Chondrocyte (in vitro differentiated cells): ENCODE results near the gene NHLRC1. TPM values are rescaled to one million over a fixed set of nuclear protein-coding genes. Genes with fewer than 3 reads are reported as not detected.

ENCODE experiments used
- DNase-seq: peaks from one replicate; pipeline ENCODE4 v3.0.0; 2021; ENCODE audit warnings: mixed read lengths, low spot score
- H3K27ac Mint-ChIP-seq: one replicate; pipeline ENCODE4 v1.8.0; 2021; ENCODE audit warnings: mild to moderate bottlenecking, moderate library complexity, mixed read lengths; ENCODE audit not compliant: unreplicated experiment
- H3K27me3 Mint-ChIP-seq: 2 replicates; pipeline ENCODE4 v1.8.0; 2021; ENCODE audit warnings: low read depth, mixed read lengths
- H3K36me3 Mint-ChIP-seq: 2 replicates; pipeline ENCODE4 v1.8.0; 2021; ENCODE audit warnings: low read depth, mixed read lengths
- H3K4me1 Mint-ChIP-seq: 2 replicates; pipeline ENCODE4 v1.8.0; 2021; ENCODE audit warnings: low read depth, mild to moderate bottlenecking, mixed read lengths
- H3K4me3 Mint-ChIP-seq: one replicate; pipeline ENCODE4 v1.8.0; 2021; ENCODE audit warnings: mild to moderate bottlenecking, moderate library complexity, mixed read lengths; ENCODE audit not compliant: unreplicated experiment
- H3K9me3 Mint-ChIP-seq: 2 replicates; pipeline ENCODE4 v1.8.0; 2021; ENCODE audit warnings: low read depth, mixed read lengths
- CTCF ChIP-seq: fragments of 200-600 bp; sonication (generic); IDR thresholded peaks from 2 replicates; pipeline ENCODE4 v1.5.0; 2021; ENCODE audit warnings: antibody characterized with exemption, mild to moderate bottlenecking, moderate library complexity
- total RNA-seq: library from RNA; stranded (reverse); gene quantifications from 3 replicates; pipeline ENCODE4 v1.2.1, GENCODE V29; 2021

NHLRC1 gene
- total RNA-seq, 1 donor from 2014 or later, result 1.1 TPM

GRCh38 chr6:18076231-18076630, 46.2 kb downstream of the NHLRC1 start:
- no peak for TF ChIP-seq CTCF
- H3K36me3 Mint-ChIP-seq, result no peaks in the 10 kb centered on the region

GRCh38 chr6:18072841-18073240, 49.6 kb downstream of the NHLRC1 start:
- peaks cover 3% of the 10 kb centered on the region for H3K4me1 Mint-ChIP-seq
- H3K27me3 Mint-ChIP-seq, result no peaks in the 10 kb centered on the region
- DNase-seq, result no peak
- H3K4me3 Mint-ChIP-seq, result no peak overlapping the region
- H3K36me3 Mint-ChIP-seq, result no peaks in the 10 kb centered on the region
- peaks cover 12% of the 10 kb centered on the region for H3K9me3 Mint-ChIP-seq
- no peak for TF ChIP-seq CTCF
- no peak overlapping the region for H3K27ac Mint-ChIP-seq

More at GRCh38 chr6:18076231-18076630, 46.2 kb downstream of the NHLRC1 start:
- Mint-ChIP-seq H3K4me1 (peaks cover 2% of the 10 kb centered on the region), H3K9me3 (peaks cover 12% of the 10 kb centered on the region), H3K4me3 (no peak overlapping the region), H3K27me3 (no peaks in the 10 kb centered on the region), H3K27ac (no peak overlapping the region)
- no peak for DNase-seq

- H3K4me1 Mint-ChIP-seq, result peaks cover 3% of the 10 kb centered on the region
- no peak for TF ChIP-seq CTCF
Observed at GRCh38 chr6:18070486-18070885, 52.0 kb downstream of the NHLRC1 start.

More at GRCh38 chr6:18070486-18070885, 52.0 kb downstream of the NHLRC1 start:
- no peak overlapping the region for H3K4me3 Mint-ChIP-seq
- peaks cover 11% of the 10 kb centered on the region for H3K9me3 Mint-ChIP-seq
- no peak for DNase-seq
- no peaks in the 10 kb centered on the region for H3K36me3 Mint-ChIP-seq
- no peak overlapping the region for H3K27ac Mint-ChIP-seq
- H3K27me3 Mint-ChIP-seq, result no peaks in the 10 kb centered on the region

Other genes starting within 250 kb of the NHLRC1 start
- 39.5 to 51.9 TPM (median 49.7 TPM) in 3 replicates for gene KIF13A, start 135.0 kb downstream of the NHLRC1 start, total RNA-seq
- gene TPMT, start 32.4 kb upstream of the NHLRC1 start, total RNA-seq, result 6.7 to 7.3 TPM (median 6.9 TPM) in 3 replicates
- gene KDM1B, start 32.7 kb upstream of the NHLRC1 start, total RNA-seq, result 12.4 to 13.7 TPM (median 12.7 TPM) in 3 replicates
- gene DEK, start 141.9 kb upstream of the NHLRC1 start, total RNA-seq, result 43.2 to 53.0 TPM (median 46.7 TPM) in 3 replicates